ENCODE data around the gene PTPRM.
A peak's percentile ranks its signal among the peaks of the same experiment; 100 is the strongest.

The PTPRM gene

DNA sequence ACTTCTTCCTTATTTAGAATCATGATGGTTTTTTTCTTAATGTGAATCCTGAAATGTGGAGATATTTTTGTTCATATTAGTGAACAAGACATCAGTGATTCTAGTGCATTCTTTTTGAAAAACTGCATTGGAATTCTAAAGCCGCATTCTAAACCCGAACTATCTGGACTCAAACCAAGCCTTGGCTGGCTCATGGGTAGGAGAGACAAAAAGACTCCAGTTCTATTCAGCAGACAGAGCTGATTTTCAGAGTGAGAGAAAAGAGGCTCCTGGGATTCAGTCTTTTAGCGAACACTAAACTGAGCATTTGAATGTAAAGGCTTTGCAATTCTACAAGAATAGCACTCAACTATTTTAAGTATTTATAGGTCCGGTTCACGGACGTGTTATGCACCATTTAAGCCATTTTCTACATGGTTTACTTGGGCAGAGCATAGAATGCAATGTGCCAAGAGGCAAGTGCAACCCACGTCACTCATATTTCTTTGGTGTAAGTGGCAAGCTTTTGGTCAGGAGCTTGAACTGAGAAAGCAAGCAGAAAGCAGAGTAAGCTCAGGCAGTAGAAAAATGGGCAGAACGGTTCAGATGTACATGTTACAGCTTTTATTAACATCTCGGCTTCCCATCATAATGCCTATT is 814.8 kb downstream of the PTPRM start:
- DNase-seq, result no peak

DNA sequence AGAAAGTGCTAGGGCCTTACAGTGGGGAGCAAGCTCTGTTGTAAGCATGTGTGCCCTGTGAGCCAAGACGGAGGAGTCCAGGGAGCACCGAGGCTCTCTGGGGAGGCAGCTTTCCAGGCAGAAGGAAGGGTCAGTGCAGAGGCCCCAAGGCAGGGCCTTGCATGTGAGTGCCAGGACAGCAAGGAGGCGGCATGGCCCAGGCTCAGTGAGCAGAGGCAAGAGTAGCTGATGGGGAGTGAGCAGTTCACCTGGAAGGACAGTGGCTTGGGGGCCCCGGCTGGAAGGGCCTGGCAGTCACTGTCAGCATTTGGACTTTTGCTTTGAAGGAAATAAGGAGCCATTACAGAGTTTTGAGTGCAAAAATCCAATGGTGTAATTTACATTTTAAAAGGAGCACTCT is 818.3 kb downstream of the PTPRM start:
- DNase-seq, result no peak

DNA sequence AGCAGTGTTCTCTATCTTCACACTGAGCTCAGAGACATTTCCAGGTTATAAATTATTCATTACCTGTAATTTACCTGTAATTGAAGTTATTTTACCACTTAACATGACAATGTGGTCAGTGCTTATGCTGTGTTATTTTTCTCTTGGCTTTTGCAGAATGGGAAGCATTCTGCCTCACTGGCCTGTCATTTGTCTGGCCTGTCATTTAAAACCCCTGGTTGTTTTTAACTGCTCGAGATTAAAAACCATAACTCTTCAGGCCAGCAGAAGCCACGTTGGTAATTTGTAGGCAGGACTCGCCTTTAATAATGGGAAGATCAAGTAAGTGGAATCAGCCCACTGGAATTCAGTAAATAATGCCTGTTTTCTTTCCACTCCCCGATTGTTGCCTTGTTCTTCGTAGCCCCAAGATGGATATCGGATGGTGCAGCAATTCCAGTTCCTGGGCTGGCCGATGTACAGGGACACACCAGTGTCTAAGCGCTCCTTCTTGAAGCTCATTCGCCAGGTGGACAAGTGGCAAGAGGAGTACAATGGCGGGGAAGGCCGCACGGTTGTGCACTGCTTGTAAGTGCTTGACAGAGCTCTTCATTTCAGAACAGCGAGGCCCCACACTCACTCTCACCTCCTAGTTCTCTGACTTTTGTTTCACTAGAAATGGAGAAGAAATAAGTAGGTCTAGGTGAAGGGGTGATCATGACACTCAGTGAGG is 819.7 kb downstream of the PTPRM start:
- no peak for DNase-seq

DNA sequence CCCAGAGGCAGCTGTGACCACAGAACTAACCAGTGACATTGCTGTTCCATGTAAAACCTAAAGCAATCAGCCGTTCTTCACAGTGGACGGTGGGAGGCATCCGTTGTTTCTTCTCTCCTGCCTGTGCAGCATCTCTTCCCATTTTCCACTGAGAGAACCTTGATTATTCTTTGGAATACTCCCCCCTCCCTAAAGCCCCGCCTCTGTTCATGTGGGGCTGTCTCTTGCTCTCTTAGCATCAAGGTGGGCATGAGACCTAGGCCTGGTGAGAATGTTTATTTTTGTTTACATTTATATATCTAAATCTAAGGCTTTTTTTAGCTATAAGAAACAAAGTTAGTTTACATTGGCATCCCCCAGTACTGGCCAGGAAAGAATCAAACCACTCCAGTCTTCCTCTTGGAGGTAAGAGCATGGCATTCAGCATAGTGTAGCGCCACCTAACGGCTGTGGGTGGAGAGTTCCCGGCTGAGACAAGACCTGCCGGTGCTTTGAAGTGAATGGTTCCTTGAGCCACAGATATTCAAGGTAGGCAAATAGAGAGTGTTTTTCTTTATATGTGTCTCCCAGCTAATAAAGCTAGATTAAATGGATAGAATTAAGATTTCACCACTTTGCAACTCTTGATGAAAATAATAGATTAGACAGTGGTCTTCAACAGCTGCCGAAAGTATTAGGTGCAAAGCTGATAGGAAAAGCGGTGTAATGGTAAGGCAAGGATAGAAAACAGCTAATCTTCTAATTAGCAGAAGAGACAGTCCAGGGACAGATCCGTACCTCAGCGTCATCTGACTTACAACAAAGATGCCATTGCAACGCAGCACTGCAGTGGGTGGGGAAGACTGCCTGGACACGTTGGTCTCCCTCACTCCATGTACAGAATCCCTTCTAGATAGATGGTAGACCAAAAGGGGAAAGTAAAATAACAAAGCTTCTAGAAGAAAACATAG is 822.5 kb downstream of the PTPRM start:
- DNase-seq, result peak; percentile 37

DNA sequence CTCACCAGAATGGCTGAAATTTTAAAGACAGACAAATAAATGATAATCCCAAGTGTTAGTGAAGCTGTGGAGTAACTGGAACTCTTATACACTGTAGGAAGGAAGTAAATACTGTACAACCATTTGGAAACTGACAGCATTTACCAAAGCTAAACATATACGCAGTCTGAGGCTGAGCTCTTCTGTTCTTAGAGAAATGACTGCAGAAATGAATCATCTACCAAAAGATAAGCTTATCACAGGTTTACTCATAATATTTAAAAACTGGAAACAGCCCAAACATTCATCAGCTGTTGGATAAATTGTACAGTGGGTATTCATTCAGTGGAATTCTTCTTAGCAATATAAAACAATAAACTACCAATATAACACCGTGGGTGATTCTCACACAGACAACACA is 824.0 kb downstream of the PTPRM start:
- no peak for DNase-seq

DNA sequence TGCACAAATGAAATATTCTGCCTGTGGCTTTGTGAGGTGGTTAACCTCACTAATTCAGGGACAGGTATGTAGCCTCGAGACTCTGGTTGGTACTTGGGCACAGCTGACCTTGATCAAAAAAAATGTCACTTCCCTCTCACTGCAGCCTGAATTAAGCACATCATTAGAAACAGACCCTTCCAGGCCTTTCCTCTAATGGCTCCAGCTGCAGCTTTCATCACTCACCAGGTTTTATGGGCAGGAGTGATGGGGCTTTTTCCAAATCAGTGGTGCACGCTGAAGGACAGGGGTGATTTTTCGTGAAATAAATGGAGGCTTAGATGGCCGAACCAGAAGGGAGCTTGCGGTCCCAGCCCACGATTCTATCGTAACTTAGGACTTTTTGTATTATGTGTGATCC is 829.1 kb downstream of the PTPRM start:
- no peak for DNase-seq

DNA sequence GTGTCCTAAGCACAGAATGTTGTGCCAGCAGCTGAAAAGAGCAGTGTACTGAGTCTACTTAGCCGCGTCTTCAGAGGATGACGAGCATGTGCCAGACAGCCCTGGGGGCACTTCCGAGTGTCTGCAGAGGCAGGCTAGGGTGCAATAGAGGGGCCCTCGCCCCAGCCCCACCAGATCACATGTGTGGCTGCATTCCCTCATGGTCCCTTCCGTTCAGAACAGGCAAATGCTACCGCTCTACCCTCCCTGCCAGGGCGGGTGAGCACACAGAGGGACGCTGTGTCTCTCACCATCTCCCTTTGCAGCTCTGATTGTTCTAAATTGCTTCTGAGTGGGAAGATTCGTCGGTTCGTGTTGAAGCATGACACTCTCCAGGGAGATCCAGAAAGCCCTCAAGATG is 829.9 kb downstream of the PTPRM start:
- DNase-seq, result no peak

DNA sequence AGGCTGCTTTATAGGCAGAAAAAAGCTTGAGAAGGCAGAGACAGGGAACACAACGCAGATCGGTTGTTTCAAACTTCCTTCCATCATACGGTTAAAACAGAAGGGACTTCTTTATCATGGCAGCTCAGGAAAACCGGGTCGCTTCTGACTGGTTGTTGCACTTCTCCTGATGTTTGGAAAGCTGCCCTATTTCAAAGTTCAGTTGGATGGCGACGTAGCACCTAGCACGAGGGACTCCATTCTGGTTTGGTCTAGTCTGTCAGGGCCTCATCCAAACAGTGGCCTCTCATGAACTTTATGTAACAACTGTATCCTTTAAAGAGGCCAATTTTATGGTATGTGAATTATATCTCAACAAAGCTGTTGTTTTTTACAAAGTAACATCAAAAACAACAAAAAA is 832.0 kb downstream of the PTPRM start:
- no peak for DNase-seq

DNA sequence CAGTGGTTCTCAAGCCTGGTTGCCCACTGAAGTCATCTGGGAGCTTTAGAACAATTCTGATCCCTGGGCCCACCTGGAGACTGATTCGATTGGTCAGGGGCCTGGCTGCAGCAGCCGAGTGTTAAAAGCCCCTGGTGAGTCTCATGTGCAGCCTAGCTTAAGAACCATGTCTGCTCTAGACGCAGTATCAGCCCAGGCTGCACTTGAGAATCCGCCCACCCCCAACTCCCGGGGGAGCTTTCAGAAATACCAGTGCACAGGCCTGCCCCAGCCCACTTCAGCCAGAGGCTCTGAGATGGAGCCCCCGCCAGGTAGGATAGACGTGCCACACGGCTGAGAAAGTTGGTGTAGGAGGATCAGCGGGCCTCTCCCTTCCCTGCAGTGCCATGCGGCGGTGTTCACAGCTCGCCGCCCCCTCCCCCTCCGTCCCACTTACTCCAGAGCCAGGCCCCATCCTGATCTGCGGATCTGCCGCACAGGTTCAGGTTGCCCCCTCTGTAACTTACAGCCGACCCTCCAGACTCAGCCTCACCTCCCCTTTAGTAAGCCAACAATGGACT is 833.2 kb downstream of the PTPRM start:
- DNase-seq, result no peak

DNA sequence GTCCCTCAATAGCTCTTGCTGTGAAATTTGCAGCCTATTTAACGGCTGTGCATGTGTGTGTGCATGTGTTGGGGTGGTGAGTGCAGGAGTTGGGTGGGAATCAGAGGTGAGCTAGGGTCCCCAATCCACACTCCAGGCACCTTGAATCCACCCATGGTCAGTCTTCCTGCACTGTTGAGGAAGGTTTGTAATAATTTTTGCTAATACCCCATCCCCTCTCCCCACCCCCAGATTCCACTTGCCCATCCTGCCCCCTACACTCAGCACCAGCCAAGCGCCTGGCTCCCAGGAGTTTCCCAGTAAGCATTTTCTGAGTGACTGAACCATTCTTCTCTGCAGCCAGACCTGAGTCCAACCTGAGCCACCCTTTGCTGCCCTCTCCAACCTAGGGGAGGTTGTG is 833.7 kb downstream of the PTPRM start:
- DNase-seq, result no peak

DNA sequence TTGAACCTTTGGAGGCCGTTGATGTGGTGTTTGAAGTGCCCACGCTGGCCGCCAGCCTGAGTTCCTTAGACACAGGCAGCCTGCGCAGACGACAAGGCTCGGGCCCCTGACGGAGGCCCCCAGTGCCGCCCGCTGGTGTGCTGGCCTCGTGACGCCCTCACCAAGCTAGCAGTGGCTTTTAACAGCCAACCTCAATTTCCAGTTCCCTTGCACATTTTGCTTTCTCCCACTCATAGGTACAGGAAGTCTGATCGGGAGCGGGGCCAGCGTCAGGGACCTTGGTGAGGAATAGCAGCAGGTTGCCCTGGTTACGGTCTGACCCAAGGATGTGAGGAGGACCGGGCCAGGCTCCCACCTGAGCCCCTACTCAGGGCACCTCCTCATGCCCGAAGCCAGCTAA is 834.5 kb downstream of the PTPRM start:
- DNase-seq, result no peak

DNA sequence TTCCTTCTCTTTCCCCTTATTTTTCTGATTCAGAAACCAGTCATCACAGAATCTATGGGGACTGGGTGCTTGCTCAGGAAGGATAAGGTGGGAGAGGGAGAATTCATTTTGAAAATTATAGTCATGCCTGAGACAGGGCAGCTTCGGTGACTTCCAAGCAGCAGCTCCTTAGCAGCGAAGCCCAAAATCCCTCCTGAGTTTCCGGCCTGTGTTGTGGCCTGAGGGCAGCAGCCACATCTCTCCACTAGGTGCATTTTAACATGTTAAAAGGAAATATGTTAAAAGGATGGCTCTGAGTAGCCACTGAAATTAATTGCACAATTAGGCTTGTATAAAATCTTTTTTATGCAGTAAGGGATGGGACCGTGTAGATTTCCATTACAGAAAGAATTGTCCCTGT is 835.1 kb downstream of the PTPRM start:
- no peak for DNase-seq

DNA sequence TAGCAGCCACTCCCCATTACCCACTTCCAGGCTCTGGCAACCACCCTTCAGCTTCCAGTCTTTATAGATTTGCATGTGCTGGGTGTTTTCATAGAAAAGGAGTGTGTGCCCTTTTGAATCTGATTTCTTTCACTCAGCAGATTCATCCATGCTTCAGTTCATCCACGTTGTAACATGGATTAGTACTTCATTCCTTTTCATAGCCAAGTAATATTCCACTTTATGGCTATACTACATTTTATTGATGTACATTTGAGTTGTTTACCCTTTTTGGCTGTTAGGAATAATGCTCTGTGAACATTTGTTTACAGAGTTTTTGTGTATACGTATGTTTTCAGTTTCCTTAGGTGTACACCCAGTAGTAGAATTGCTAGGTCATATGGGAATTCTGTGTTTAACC is 836.6 kb downstream of the PTPRM start:
- no peak for DNase-seq

DNA sequence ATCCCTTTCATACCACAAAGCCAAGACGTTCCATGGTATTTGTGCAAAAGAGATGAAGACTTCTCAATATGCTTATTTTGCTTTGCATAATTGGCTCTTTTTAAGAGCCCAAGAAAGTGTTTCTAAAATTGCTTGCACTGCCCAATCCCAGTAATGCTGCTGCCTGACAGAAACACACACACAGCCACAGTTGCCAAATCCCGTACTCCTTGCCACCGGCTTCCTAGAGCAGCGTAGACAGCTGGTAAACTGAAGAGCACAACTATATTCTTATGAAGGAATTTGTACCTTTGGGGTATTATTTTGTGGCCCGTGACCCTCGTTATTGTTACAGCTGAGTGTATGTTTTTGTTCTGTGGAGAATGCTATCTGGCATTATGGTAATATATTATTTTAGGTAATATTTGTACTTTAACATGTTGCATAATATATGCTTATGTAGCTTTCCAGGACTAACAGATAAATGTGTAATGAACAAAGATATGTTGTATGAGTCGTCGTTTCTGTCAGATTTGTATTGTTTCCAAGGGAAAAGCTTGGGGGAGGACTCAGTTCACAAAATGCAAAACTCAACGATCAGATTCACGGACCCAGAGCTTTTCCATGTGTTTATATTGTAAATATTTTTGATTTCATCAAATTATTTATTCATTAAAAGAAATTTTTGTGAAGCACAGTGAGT is 839.2 kb downstream of the PTPRM start:
- no peak for DNase-seq

DNA sequence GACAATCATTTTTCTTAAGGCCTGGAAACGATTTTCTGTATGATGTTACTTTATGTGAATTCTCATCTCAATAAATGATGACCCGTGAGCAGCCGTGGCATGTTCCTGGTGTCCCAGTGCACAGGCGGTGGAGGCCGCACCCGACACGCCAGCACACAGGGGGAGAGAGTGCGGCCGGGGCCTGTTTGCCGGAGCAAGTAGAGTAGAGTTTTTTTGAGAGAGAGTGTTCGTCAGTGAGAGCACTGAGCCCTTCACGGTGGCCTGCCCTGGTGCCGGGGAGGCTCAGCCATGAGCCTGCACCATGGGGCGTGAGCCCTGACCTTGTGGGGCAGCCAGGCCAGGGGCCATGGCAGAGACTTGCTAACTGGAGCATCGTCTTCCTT is 839.7 kb downstream of the PTPRM start:
- no peak for DNase-seq

DNA sequence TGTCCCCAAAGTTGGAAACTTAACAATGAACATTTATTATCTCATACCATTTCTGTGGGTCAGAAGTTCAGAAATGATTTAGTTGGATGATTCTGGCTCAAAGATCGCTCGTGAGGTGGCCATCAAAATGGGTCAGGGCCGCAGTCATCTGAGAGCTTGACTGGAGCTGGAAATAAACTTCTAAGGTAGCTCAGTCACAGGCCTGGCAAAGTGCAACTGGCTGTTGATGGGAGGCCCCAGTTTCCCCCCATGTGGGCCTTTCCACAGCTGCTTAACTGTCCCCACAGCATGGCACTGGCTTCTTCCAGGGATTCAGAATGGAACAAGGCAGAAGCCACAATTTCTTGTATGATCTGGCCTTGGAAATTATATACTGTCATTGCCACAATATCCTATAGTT is 842.0 kb downstream of the PTPRM start:
- no peak for DNase-seq

DNA sequence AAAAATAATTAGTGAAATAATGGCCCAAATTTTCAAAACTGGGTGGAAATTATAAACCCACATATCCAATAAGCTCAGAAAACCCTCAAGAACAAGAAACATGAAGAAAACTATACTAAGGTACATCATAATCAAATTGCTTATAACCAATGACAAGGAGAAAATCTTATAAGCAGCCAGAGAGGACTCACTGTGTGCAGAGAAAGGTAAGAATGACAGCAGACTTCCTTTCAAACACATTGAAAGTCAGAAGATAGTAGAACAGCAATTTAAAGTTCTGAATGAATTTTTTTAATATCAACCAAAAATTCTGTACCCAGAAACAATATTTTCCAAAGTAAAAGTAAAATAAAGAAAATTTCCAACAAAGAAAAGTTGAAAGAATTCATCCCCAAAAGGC is 844.4 kb downstream of the PTPRM start:
- no peak for DNase-seq

DNA sequence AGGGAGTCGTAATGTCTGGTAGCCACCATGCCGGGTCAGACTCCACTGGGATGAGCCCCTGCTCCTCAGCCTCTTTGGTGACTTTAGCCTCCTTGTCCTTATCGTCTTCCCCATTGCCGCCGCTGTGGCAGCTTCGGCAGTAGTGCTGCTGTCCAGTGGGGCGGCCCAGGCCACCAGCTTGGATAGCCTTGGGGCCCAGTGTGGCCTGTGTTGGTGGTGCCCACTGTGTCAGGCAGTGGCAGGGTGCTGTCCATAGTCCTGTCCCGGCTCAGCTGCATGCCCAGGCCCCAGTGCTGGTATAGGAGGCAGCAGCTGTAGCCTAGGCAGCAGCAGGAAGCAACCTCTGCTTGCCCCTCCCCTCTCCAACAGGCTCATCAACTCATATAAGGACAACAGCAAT is 845.0 kb downstream of the PTPRM start:
- no peak for DNase-seq

DNA sequence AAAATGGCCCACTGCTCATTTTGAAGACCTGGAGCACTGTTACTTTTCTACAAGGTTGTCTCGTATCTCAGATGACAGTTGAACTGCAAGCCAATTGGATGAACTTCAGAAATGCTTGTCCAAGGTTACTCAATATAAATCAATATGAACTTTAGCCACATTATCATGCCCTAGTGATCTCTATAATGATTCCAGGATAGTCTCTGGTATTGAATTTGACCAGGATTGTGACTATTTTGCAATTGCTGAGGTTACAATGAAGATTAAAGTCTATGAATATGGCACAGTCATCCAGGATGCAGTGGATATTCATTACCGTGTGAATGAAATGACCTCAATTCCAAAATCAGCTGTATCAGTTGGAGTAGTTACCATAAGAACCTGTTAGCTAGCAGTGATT is 846.1 kb downstream of the PTPRM start:
- no peak for DNase-seq

DNA sequence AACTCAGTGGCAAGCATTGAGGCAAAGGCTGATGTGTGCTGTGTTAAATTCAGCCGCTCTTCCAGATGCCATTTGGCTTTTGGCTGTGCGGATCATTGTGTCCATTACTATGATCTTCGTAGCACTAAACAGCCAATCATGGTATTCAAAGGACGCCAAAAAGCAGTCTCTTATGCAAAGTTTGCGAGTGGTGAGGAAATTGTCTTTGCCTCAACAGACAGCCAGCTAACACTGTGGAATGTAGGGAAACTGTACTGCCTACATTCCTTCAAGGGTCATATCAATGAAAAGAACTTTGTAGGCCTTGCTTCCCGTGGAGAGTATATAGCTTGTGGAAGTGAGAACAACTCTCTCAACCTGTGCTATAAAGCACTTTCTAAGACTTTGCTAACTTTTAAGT is 846.6 kb downstream of the PTPRM start:
- no peak for DNase-seq

DNA sequence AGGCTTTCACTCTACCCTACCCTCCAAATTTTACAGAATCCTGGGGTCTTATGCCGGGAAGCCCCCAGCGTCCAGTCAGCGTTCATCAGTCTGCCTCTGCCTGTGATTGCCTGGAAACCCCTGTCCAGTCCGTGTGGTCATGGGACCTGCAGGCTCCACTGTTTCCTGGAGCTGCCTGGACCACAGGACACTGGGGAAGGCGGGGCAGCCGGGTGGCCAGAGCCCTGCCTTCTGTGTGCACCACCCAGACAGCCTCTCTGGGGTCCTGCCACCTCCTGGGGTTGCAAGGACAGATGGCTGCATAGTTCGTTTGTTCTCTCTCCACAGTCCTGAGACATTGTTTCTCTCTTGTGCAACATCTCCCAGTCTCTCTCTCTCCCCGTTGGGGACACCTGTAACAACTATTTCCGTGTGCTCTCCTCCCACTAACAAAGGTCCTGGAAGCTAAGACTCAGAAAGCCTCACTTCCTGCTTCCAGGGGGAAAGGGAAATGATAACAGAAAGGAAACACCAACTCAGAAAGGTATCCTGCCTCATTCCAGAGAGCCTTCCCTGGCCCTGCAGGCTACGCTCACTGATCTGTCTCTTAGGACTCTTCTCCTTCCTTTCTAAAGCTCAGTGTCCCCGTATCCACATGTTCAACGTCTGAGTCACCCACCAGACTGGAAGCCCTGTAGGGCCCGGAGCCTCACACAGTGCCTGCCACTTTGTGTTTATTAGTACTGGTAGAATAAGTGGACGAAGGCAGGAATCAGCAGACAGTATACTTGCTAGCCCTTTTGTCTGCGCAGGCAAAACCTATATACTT is 849.3 kb downstream of the PTPRM start:
- DNase-seq, result no peak

DNA sequence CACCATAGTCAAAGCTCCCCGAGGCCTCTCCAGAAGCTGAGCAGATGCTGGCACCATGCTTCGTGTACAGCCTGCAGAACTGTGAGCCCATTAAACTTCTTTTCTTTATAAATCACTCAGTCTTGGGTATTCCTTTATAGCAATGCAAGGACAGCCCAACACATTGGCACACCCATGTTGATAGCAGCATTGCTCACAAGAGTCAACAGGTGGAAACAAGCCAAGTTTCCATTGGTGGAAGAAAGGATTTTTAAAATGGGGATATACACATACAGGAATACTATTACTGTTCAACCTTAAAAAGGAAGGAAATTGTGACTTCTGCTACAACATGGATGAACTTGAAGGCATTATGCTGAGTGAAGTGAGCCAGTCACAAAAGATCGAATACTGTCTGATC is 855.3 kb downstream of the PTPRM start:
- DNase-seq, result no peak

All from stimulated activated CD4-positive, alpha-beta T cell treated with anti-CD3 and anti-CD28 coated beads, Interleukin-1b, Interleukin-23, amount 100 ng/mL, for 48 hours (primary cell).